Epithelial cell of esophagus (primary cell): ENCODE data around the gene BBOX1.

Experiments used
- DNase-seq: peaks from one replicate; pipeline ENCODE4 v3.0.0; 2010; ENCODE audit warnings: low read depth
- H3K4me3 ChIP-seq: 2 replicates; pipeline ENCODE4 v1.5.1; 2011; ENCODE audit warnings: mild to moderate bottlenecking, low read length, control low read depth
- TF ChIP-seq, protein P1 (sequence below): IDR thresholded peaks from 2 replicates; pipeline ENCODE4 v1.5.1; 2011; ENCODE audit warnings: low read depth, mild to moderate bottlenecking, low read length, control low read depth, inconsistent platforms; ENCODE audit not compliant: insufficient read depth; ENCODE audit errors: missing control alignments

BBOX1 gene

DNA sequence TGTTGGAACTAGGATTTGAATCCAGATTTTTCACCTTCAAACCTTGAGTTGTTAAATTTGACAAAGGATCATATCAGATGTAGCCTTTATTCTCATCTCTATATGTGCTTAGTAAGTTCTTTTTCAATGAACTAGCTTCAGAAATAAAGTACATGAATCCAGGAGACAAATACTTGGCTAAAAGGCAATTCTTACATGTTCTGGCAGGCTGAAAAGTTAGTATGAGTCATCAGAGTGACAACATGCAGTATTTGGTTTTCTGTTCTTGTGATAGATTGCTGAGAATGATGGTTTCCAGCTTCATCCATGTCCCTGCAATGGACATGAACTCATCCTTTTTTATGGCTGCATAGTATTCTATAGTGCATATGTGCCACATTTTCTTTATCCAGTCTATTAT, 40.4 kb downstream of the BBOX1 start:
- peak; percentile 78 for DNase-seq
- H3K4me3 ChIP-seq, result no peak overlapping the region
- TF ChIP-seq, protein P1, sequence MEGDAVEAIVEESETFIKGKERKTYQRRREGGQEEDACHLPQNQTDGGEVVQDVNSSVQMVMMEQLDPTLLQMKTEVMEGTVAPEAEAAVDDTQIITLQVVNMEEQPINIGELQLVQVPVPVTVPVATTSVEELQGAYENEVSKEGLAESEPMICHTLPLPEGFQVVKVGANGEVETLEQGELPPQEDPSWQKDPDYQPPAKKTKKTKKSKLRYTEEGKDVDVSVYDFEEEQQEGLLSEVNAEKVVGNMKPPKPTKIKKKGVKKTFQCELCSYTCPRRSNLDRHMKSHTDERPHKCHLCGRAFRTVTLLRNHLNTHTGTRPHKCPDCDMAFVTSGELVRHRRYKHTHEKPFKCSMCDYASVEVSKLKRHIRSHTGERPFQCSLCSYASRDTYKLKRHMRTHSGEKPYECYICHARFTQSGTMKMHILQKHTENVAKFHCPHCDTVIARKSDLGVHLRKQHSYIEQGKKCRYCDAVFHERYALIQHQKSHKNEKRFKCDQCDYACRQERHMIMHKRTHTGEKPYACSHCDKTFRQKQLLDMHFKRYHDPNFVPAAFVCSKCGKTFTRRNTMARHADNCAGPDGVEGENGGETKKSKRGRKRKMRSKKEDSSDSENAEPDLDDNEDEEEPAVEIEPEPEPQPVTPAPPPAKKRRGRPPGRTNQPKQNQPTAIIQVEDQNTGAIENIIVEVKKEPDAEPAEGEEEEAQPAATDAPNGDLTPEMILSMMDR, result no peak

DNA sequence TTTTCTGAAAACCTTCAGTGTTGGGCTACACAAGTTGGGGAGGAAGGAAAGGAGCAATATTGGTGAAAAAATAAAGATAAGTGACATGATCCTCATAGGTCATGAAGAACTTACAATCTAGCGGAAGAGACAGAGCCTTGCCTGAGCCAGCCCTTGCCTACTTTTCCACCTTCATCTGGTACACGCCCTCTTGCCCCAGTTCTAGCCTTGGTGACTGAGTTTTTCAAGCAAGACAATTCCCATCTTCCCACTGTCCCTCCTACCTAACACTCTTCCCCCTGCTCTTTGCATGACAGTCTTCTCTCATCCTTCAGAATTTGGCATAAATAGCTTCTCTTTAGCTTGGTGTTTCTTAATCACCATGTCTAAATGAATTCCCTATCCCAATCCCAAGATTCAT, 42.6 kb downstream of the BBOX1 start:
- no peak overlapping the region for H3K4me3 ChIP-seq
- TF ChIP-seq, protein P1, result no peak
- no peak for DNase-seq

DNA sequence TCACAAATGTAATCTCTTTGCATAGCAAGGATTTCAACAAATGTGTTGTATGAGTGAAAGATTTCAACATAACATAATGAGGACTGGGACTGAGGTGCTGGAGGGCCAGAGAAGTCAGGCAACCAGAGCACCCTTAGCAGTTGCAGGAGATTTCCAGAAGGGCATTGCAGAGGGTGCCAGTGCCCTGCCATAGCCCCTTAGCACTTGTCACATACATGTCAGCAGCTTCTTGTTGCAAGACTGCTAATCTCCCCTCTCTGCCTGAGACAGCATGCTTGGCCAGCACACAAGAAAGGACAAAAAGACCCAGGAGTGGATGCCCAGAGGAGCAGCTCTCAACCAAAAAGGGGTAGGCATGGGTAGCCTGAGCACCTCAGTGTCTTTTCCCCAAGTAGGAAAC, 43.2 kb downstream of the BBOX1 start:
- H3K4me3 ChIP-seq, result no peak overlapping the region
- TF ChIP-seq, protein P1, result no peak
- no peak for DNase-seq

DNA sequence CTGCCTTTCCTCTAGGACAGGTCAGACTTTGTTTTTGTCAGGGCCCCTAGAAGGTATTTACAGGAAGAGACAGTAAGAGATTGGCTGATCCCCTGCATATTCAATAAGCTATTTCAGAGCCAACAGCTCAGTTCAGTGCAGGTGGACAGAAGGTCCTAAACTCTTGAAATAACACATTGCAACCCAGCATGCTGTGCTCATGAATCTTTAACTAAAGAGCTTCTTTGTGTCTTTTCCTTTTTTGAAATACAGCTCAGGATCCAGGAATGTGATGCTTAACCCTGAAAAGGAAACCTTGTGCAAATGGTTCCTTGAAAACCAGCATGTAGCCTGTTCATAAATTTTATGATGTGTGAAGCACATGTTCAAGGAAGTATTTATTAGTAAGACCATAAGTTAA, 43.9 kb downstream of the BBOX1 start:
- DNase-seq, result no peak
- TF ChIP-seq, protein P1, result no peak
- H3K4me3 ChIP-seq, result no peak overlapping the region

DNA sequence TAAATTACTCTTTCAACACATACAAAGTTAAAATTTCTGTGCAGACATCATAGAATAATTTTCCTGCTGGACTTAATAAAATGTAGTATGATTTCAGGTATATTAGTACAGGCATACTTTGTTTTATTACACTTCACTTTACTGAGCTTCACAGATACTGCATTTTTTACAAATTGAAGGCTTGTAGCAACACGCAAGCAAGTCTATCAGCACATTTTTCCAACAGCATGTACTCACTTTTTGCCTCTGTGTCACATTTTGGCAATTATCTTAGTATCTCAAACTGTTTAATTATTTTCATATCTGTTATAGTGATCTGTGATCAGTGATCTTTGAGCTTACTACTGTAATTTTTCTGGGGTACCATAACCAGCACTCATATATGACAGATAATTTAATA, 44.5 kb downstream of the BBOX1 start:
- peak; percentile 60 for DNase-seq
- TF ChIP-seq, protein P1, result no peak
- no peak overlapping the region for H3K4me3 ChIP-seq

DNA sequence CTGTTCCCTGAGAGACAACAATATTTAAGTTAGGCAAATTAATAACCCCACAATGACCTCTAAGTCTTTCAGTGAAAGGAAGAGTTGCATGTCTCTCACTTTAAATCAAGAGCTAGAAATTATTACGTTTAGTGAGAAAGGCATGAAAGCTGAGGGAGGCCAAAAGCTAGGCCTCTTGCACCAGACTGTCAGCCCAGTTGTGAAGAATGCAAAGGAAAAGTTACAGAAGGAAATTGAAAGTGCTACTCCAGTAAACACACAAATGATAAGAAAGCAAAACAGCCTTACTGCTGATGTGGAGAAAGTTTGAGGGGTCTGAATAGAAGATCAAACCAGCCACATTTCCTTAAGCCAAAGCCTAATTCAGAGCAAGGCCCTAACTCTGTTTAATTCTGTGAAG, 45.0 kb downstream of the BBOX1 start:
- TF ChIP-seq, protein P1, result no peak
- no peak overlapping the region for H3K4me3 ChIP-seq
- DNase-seq, result no peak

DNA sequence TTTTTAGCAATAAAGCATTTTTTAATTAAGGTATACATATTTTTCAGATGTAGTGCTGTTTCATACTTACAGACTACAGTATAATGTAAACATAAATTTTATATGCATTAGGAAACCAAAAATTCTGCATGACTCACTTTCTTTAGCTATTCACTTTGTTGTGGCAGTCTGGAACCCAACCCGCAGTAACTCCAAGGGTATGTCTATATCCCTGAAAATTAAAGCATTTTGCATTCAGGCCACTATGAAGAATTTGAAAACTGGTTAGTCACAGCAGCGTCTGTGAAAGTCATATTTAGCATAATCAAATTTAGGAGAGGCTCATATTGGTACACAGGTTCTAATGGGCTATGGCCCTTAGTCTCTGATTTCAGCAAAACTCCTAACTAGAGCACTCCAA, 46.8 kb downstream of the BBOX1 start:
- TF ChIP-seq, protein P1, result no peak

More for the DNA sequence above, 46.8 kb downstream of the BBOX1 start:
- peak; percentile 41 for DNase-seq
- no peak overlapping the region for H3K4me3 ChIP-seq
